Smooth muscle cell (in vitro differentiated cells): ENCODE data around the gene COA3. TPM values are rescaled to one million over a fixed set of nuclear protein-coding genes. Genes with fewer than 3 reads are reported as not detected.

Source experiments
- DNase-seq: peaks from one replicate; lab custom pipeline; 2025; ENCODE audit not compliant: unreplicated experiment; lab: John Stamatoyannopoulos, UW
- H2AFZ ChIP-seq: fragments of 200-600 bp; sonication (generic); 2 replicates; pipeline ENCODE4 v1.6.0; 2016; ENCODE audit warnings: antibody characterized with exemption, low read depth, mild to moderate bottlenecking
- H3F3A ChIP-seq: fragments of 200-600 bp; sonication (generic); 2 replicates; pipeline ENCODE4 v1.6.0; 2017; ENCODE audit warnings: antibody characterized with exemption, low read depth
- H3K27ac ChIP-seq: fragments of 200-600 bp; sonication (generic); 2 replicates; pipeline ENCODE4 v1.5.1; 2016; ENCODE audit warnings: low read depth, mild to moderate bottlenecking
- H3K27me3 ChIP-seq: fragments of 200-600 bp; sonication (generic); 2 replicates; pipeline ENCODE4 v1.6.1; 2016; ENCODE audit warnings: low read depth, mild to moderate bottlenecking
- H3K36me3 ChIP-seq: fragments of 200-600 bp; sonication (generic); 2 replicates; pipeline ENCODE4 v1.5.1; 2016; ENCODE audit warnings: low read depth
- H3K4me1 ChIP-seq: fragments of 200-600 bp; sonication (generic); 2 replicates; pipeline ENCODE4 v1.5.1; 2016; ENCODE audit warnings: low read depth
- H3K4me2 ChIP-seq: fragments of 200-600 bp; sonication (generic); 2 replicates; pipeline ENCODE4 v1.6.0; 2016; ENCODE audit warnings: mild to moderate bottlenecking
- H3K4me3 ChIP-seq: fragments of 200-600 bp; sonication (generic); 2 replicates; pipeline ENCODE4 v1.5.1; 2016; ENCODE audit warnings: mild to moderate bottlenecking
- H3K79me2 ChIP-seq: fragments of 200-600 bp; sonication (generic); 2 replicates; pipeline ENCODE4 v1.6.0; 2016; ENCODE audit warnings: low read depth, mild to moderate bottlenecking
- H3K9ac ChIP-seq: fragments of 200-600 bp; sonication (generic); 2 replicates; pipeline ENCODE4 v1.6.0; 2016; ENCODE audit warnings: low read depth
- H3K9me3 ChIP-seq: fragments of 200-600 bp; sonication (generic); replicated peaks from 2 replicates; pipeline ENCODE4 v1.5.1; 2016; ENCODE audit warnings: low read depth
- H4K20me1 ChIP-seq: fragments of 200-600 bp; sonication (generic); 2 replicates; pipeline ENCODE4 v1.6.0; 2016; ENCODE audit warnings: low read depth
- WGBS: methylation state at CpG from one replicate; pipeline ENCODE4 v1.1.7; 2016; ENCODE audit warnings: low lambda C conversion rate; 5-methylcytosine and 5-hydroxymethylcytosine counted together
- polyA plus RNA-seq: library from polyadenylated mRNA; unstranded; fragments of >200 nt; fragmentation: Nextera tagmentation; extraction: Ambion mirVana; gene quantifications from 2 replicates; pipeline ENCODE4 v1.2.1, GENCODE V29; 2016
- total RNA-seq: library from RNA; depleted of rRNA; stranded (reverse); fragments of >200 nt; gene quantifications from 2 replicates; pipeline ENCODE4 v1.2.3, GENCODE V29; 2014
- TF ChIP-seq, protein P1 (sequence below): fragments of 200-600 bp; sonication (generic); IDR thresholded peaks from 2 replicates; pipeline ENCODE4 v1.5.1; 2017; ENCODE audit warnings: borderline replicate concordance, mild to moderate bottlenecking, antibody characterized with exemption; ENCODE audit not compliant: insufficient read depth, poor library complexity, severe bottlenecking

COA3 gene
- total and polyA plus RNA-seq, 2 experiments from 2014 or later: 106 to 127 TPM

GRCh38 chr17:42796066-42796758 is 2.3 kb downstream of the COA3 start:
- Histone ChIP-seq H3K27ac (no peak overlapping the region), H3K27me3 (no peaks in the 10 kb centered on the region), H3K9ac (no peak overlapping the region), H3K4me3 (no peak overlapping the region), H2AFZ (no peak overlapping the region), H3K9me3 (no peaks in the 10 kb centered on the region), H3F3A (no peaks in the 10 kb centered on the region), H3K4me2 (no peak overlapping the region), H3K4me1 (peaks cover 9% of the 10 kb centered on the region), H3K79me2 (peaks cover 5% of the 10 kb centered on the region), H3K36me3 (no peaks in the 10 kb centered on the region), H4K20me1 (no peaks in the 10 kb centered on the region)
- TF ChIP-seq, protein P1, sequence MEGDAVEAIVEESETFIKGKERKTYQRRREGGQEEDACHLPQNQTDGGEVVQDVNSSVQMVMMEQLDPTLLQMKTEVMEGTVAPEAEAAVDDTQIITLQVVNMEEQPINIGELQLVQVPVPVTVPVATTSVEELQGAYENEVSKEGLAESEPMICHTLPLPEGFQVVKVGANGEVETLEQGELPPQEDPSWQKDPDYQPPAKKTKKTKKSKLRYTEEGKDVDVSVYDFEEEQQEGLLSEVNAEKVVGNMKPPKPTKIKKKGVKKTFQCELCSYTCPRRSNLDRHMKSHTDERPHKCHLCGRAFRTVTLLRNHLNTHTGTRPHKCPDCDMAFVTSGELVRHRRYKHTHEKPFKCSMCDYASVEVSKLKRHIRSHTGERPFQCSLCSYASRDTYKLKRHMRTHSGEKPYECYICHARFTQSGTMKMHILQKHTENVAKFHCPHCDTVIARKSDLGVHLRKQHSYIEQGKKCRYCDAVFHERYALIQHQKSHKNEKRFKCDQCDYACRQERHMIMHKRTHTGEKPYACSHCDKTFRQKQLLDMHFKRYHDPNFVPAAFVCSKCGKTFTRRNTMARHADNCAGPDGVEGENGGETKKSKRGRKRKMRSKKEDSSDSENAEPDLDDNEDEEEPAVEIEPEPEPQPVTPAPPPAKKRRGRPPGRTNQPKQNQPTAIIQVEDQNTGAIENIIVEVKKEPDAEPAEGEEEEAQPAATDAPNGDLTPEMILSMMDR: no peak
- DNase-seq: no peak
- over 99% methylated on average over 17 of the region's 18 CpGs for WGBS

DNA sequence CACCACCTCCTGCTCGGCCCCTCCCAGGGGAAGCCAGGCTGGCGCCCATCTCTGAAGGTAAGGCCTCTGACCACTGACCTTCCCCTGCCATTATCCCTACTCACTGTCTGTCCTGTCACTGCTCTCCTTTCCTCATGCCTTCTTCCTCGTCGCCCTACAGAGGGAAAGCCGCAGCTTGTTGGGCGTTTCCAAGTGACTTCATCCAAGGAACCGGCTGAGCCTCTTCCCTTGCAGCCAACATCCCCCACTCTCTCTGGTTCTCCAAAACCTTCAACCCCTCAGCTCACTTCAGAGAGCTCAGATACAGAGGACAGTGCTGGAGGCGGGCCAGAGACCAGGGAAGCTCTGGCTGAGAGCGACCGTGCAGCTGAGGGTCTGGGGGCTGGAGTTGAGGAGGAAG is 3.0 kb downstream of the COA3 start:
- no peaks in the 10 kb centered on the region for H3K36me3 ChIP-seq

GRCh38 chr17:42795061-42795460 is 3.4 kb downstream of the COA3 start:
- no peaks in the 10 kb centered on the region for H3K36me3 ChIP-seq
- no peaks in the 10 kb centered on the region for H3K27me3 ChIP-seq
- peaks cover 9% of the 10 kb centered on the region for H3K4me1 ChIP-seq
- H3K4me3 ChIP-seq: no peak overlapping the region
- no peak overlapping the region for H2AFZ ChIP-seq
- no peak for DNase-seq
- H3K27ac ChIP-seq: no peak overlapping the region
- H3K9ac ChIP-seq: no peak overlapping the region
- peaks cover 5% of the 10 kb centered on the region for H3K79me2 ChIP-seq
- no peaks in the 10 kb centered on the region for H3K9me3 ChIP-seq
- TF ChIP-seq, protein P1: no peak
- WGBS: 93% methylated on average over 4 of the region's 4 CpGs
- no peaks in the 10 kb centered on the region for H4K20me1 ChIP-seq
- H3K4me2 ChIP-seq: no peak overlapping the region
- no peaks in the 10 kb centered on the region for H3F3A ChIP-seq

More for the DNA sequence above, 3.0 kb downstream of the COA3 start:
- DNase-seq: no peak
- peaks cover 5% of the 10 kb centered on the region for H3K79me2 ChIP-seq
- 97% methylated on average over 10 of the region's 10 CpGs for WGBS
- no peak overlapping the region for H2AFZ ChIP-seq
- no peak overlapping the region for H3K4me3 ChIP-seq
- no peak overlapping the region for H3K4me2 ChIP-seq
- H3K9ac ChIP-seq: no peak overlapping the region
- H3F3A ChIP-seq: no peaks in the 10 kb centered on the region
- H3K27me3 ChIP-seq: no peaks in the 10 kb centered on the region
- H3K27ac ChIP-seq: no peak overlapping the region
- H3K4me1 ChIP-seq: peaks cover 9% of the 10 kb centered on the region
- H3K9me3 ChIP-seq: no peaks in the 10 kb centered on the region
- TF ChIP-seq, protein P1: no peak
- H4K20me1 ChIP-seq: no peaks in the 10 kb centered on the region

GRCh38 chr17:42792545-42792944 is 6.0 kb downstream of the COA3 start:
- WGBS: 83% methylated on average over 5 of the region's 5 CpGs
- no peak for DNase-seq
- no peak overlapping the region for H2AFZ ChIP-seq
- TF ChIP-seq, protein P1: no peak
- H3K9ac ChIP-seq: no peak overlapping the region
- no peaks in the 10 kb centered on the region for H3K27me3 ChIP-seq
- no peak overlapping the region for H3K4me2 ChIP-seq
- H3F3A ChIP-seq: no peaks in the 10 kb centered on the region
- no peaks in the 10 kb centered on the region for H3K9me3 ChIP-seq
- H3K79me2 ChIP-seq: no peaks in the 10 kb centered on the region
- no peaks in the 10 kb centered on the region for H4K20me1 ChIP-seq
- H3K4me3 ChIP-seq: no peak overlapping the region
- peaks cover 3% of the 10 kb centered on the region for H3K4me1 ChIP-seq
- H3K36me3 ChIP-seq: no peaks in the 10 kb centered on the region
- H3K27ac ChIP-seq: no peak overlapping the region
